ENCODE data around the gene NCOA3.
A peak's percentile ranks its signal among the peaks of the same experiment; 100 is the strongest.

DNA sequence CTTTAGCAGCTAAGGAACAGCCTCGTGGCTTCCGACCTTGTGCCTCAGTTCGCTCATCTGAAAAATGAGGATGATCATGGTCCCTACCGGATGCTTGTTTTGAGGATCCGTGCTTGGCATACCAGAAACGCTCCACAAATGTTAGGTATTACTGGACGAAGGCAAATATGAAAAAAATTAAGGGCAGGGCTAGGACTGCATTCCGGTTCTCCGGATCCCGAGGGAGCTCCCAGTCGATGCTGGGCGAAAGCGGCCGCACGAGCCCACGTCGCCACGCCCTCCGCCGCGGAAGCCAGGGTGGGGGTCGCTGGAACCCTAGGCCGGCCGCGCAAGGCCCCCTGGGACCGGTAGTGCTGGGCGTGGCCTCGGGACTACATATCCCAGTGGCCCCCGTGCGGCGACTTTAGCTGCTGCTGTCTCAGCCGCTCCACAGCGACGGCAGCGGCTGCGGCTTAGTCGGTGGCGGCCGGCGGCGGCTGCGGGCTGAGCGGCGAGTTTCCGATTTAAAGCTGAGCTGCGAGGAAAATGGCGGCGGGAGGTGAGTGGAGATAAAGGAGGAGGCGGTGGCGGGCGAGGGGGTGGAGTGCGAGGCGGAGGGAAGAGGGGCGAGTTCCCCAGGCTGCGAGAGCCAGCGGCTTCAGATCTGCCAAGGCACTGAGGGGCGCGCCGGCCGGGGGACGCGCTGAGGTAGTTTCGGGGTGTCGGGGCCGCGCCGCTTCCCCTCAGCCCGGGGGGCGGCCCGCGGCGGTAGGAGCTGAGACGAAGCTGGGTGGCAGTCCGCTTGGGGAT is at the start of gene NCOA3:
- TF ChIP-seq, protein P1, sequence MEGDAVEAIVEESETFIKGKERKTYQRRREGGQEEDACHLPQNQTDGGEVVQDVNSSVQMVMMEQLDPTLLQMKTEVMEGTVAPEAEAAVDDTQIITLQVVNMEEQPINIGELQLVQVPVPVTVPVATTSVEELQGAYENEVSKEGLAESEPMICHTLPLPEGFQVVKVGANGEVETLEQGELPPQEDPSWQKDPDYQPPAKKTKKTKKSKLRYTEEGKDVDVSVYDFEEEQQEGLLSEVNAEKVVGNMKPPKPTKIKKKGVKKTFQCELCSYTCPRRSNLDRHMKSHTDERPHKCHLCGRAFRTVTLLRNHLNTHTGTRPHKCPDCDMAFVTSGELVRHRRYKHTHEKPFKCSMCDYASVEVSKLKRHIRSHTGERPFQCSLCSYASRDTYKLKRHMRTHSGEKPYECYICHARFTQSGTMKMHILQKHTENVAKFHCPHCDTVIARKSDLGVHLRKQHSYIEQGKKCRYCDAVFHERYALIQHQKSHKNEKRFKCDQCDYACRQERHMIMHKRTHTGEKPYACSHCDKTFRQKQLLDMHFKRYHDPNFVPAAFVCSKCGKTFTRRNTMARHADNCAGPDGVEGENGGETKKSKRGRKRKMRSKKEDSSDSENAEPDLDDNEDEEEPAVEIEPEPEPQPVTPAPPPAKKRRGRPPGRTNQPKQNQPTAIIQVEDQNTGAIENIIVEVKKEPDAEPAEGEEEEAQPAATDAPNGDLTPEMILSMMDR (IDR thresholded peaks at IDR 0.05) = peak; percentile 42 to 81 (median 70)
- peak; percentile 96 to 97 (median 97) for TF ChIP-seq POLR2AphosphoS5 (IDR thresholded peaks at IDR 0.05)
